GM23338 (cell line): Measurements from ENCODE around the gene STXBP5. TPM values are rescaled to one million over a fixed set of nuclear protein-coding genes. Genes with fewer than 3 reads are reported as not detected.

Source experiments
- ATAC-seq: fragments of 200-7000 bp; cut with Tn5 transposase; 3 replicates; pipeline ENCODE4 v1.9.1; 2020
- DNase-seq: peaks from one replicate; pipeline ENCODE4 v3.0.0-alpha.2; 2015; ENCODE audit warnings: low spot score
- H2AFZ ChIP-seq: fragments of 200-600 bp; sonication (generic); 2 replicates; pipeline ENCODE4 v1.8.0; 2016; ENCODE audit warnings: antibody characterized with exemption, mild to moderate bottlenecking, moderate library complexity
- H3F3A ChIP-seq: fragments of 200-600 bp; sonication (generic); replicated peaks from 2 replicates; pipeline ENCODE4 v1.8.0; 2017; ENCODE audit warnings: antibody characterized with exemption, mixed run types, low read depth
- H3K27ac ChIP-seq: fragments of 200-600 bp; sonication (generic); 2 replicates; pipeline ENCODE4 v1.6.1; 2016; ENCODE audit warnings: low read depth
- H3K27me3 ChIP-seq: fragments of 200-600 bp; sonication (generic); 2 replicates; pipeline ENCODE4 v1.8.0; 2016; ENCODE audit warnings: mild to moderate bottlenecking, mixed run types, moderate library complexity; ENCODE audit not compliant: insufficient read depth
- H3K36me3 ChIP-seq: fragments of 200-600 bp; sonication (generic); 2 replicates; pipeline ENCODE4 v1.8.0; 2016; ENCODE audit warnings: mild to moderate bottlenecking; ENCODE audit not compliant: insufficient read depth
- H3K4me1 ChIP-seq: fragments of 200-600 bp; sonication (generic); 2 replicates; pipeline ENCODE4 v1.8.0; 2016; ENCODE audit warnings: mild to moderate bottlenecking, moderate library complexity; ENCODE audit not compliant: insufficient read depth
- H3K4me2 ChIP-seq: fragments of 200-600 bp; sonication (generic); 2 replicates; pipeline ENCODE4 v1.7.1; 2017; ENCODE audit warnings: mixed run types
- H3K4me3 ChIP-seq: fragments of 200-600 bp; sonication (generic); 2 replicates; pipeline ENCODE4 v1.6.1; 2016; ENCODE audit warnings: mixed run types
- H3K79me2 ChIP-seq: fragments of 200-600 bp; sonication (generic); replicated peaks from 2 replicates; pipeline ENCODE4 v1.8.0; 2017; ENCODE audit warnings: mild to moderate bottlenecking; ENCODE audit not compliant: insufficient read depth
- H3K9me2 ChIP-seq: fragments of 200-600 bp; sonication (generic); 2 replicates; pipeline ENCODE4 v1.8.0; 2017; ENCODE audit not compliant: insufficient read depth
- H4K20me1 ChIP-seq: fragments of 200-600 bp; sonication (generic); replicated peaks from 2 replicates; pipeline ENCODE4 v1.8.0; 2017; ENCODE audit warnings: mild to moderate bottlenecking; ENCODE audit not compliant: insufficient read depth
- H3K27ac Mint-ChIP-seq: 2 replicates; pipeline ENCODE4 v1.8.0; 2020; ENCODE audit warnings: inconsistent platforms, mild to moderate bottlenecking, moderate library complexity, mixed read lengths
- H3K27me3 Mint-ChIP-seq: 3 replicates; pipeline ENCODE4 v1.8.0; 2022; ENCODE audit warnings: low read depth, mild to moderate bottlenecking, moderate library complexity, mixed read lengths, inconsistent platforms; ENCODE audit not compliant: insufficient read depth, poor library complexity
- H3K36me3 Mint-ChIP-seq: 3 replicates; pipeline ENCODE4 v1.8.0; 2021; ENCODE audit warnings: low read depth, mild to moderate bottlenecking, inconsistent platforms, moderate library complexity, mixed read lengths
- H3K4me1 Mint-ChIP-seq: 3 replicates; pipeline ENCODE4 v1.8.0; 2020; ENCODE audit warnings: mild to moderate bottlenecking, inconsistent platforms, mixed read lengths
- H3K4me3 Mint-ChIP-seq: 3 replicates; pipeline ENCODE4 v1.8.0; 2021; ENCODE audit warnings: moderate library complexity, mild to moderate bottlenecking, inconsistent platforms, mixed read lengths
- H3K9me3 Mint-ChIP-seq: 3 replicates; pipeline ENCODE4 v1.8.0; 2020; ENCODE audit warnings: moderate library complexity, mild to moderate bottlenecking, inconsistent platforms, mixed read lengths
- CREB1 ChIP-seq: fragments of 250-450 bp; sonication (Bioruptor Pico); IDR thresholded peaks from 2 replicates; pipeline ENCODE4 v1.5.0; 2020; ENCODE audit warnings: low read depth, mild to moderate bottlenecking, moderate library complexity
- CTCF ChIP-seq, 2 experiments: fragments of 200-600 bp in 1 of 2; sonication (generic) in 1 of 2; conservative IDR thresholded peaks; 2 replicates each; pipeline versions ENCODE4 v1.5.1 to v1.6.1; 2016 to 2017; ENCODE audit warnings: antibody characterized with exemption in 2 of 2, low read depth in 2 of 2, mild to moderate bottlenecking in 2 of 2, moderate library complexity in 1 of 2
- NANOG ChIP-seq: IDR thresholded peaks from 2 replicates; pipeline ENCODE4 v1.6.1; 2016; ENCODE audit warnings: antibody characterized with exemption, borderline replicate concordance
- REST ChIP-seq: IDR thresholded peaks from one replicate; pipeline ENCODE4 v1.6.1; 2018; ENCODE audit warnings: antibody characterized with exemption; ENCODE audit not compliant: unreplicated experiment
- STAT1 ChIP-seq: IDR thresholded peaks from one replicate; pipeline ENCODE4 v1.6.1; 2016; ENCODE audit warnings: antibody characterized with exemption; ENCODE audit not compliant: unreplicated experiment
- ZNF331 ChIP-seq: fragments of 250-450 bp; sonication (Bioruptor Pico); IDR thresholded peaks from 2 replicates; pipeline ENCODE4 v1.5.0; 2020; ENCODE audit warnings: low read depth, mild to moderate bottlenecking, moderate library complexity
- ZNF462 ChIP-seq: fragments of 250-450 bp; sonication (Bioruptor Pico); IDR thresholded peaks from 2 replicates; pipeline ENCODE4 v1.5.0; 2020; ENCODE audit warnings: mild to moderate bottlenecking, moderate library complexity
- polyA plus RNA-seq: library from polyadenylated mRNA; unstranded; fragments of >200 nt; fragmentation: Nextera tagmentation; extraction: Ambion mirVana; gene quantifications from 2 replicates; pipeline ENCODE4 v1.2.1, GENCODE V29; 2016
- total RNA-seq: library from RNA; depleted of rRNA; stranded (reverse); fragments of >200 nt; shearing (Covaris generic); gene quantifications from 2 replicates; pipeline ENCODE4 v1.2.3, GENCODE V29; 2014

The STXBP5 gene
- total and polyA plus RNA-seq, 2 experiments from 2014 or later, result 3.9 to 17.8 TPM

GRCh38 chr6:147207351-147207750, 3.1 kb downstream of the STXBP5 start:
- Histone ChIP-seq H3K27ac (no peak overlapping the region), H3K9me2 (no peaks in the 10 kb centered on the region), H3K79me2 (peaks cover 58% of the 10 kb centered on the region), H3K27me3 (0 out of 2 replicates have a peak, but pooled peaks cover 6% of the 10 kb centered on the region), H3K4me1 (peaks cover 10% of the 10 kb centered on the region), H4K20me1 (peaks cover 13% of the 10 kb centered on the region), H2AFZ (no peak overlapping the region), H3F3A (no peaks in the 10 kb centered on the region), H3K4me3 (no peak overlapping the region), H3K36me3 (no peaks in the 10 kb centered on the region), H3K4me2 (no peak overlapping the region)
- H3K27ac Mint-ChIP-seq, result no peak overlapping the region
- TF ChIP-seq CREB1 (CRISPR knock-in tag), result no peak
- TF ChIP-seq STAT1, result no peak
- no peaks in the 10 kb centered on the region for H3K9me3 Mint-ChIP-seq
- no peaks in the 10 kb centered on the region for H3K36me3 Mint-ChIP-seq
- DNase-seq (no peak), ATAC-seq (no peak)
- H3K4me1 Mint-ChIP-seq, result peaks cover 5% of the 10 kb centered on the region; the same call in 2 of the 3 replicates
- peaks cover 3% of the 10 kb centered on the region for H3K27me3 Mint-ChIP-seq
- H3K4me3 Mint-ChIP-seq, result no peak overlapping the region

GRCh38 chr6:147207837-147208754, 3.9 kb downstream of the STXBP5 start:
- H3K9me2 ChIP-seq, result no peaks in the 10 kb centered on the region
- no peak overlapping the region for H3K4me2 ChIP-seq
- no peak for ATAC-seq
- H3K4me1 ChIP-seq, result peaks cover 10% of the 10 kb centered on the region
- Mint-ChIP-seq H3K27ac (no peak overlapping the region), H3K36me3 (no peaks in the 10 kb centered on the region), H3K27me3 (peaks cover 3% of the 10 kb centered on the region), H3K4me3 (no peak overlapping the region), H3K4me1 (peaks cover 5% of the 10 kb centered on the region; the same call in 2 of the 3 replicates), H3K9me3 (no peaks in the 10 kb centered on the region)
- H3K36me3 ChIP-seq, result no peaks in the 10 kb centered on the region
- H3K79me2 ChIP-seq, result peaks cover 58% of the 10 kb centered on the region
- 0 out of 2 replicates have a peak, but pooled peaks cover 6% of the 10 kb centered on the region for H3K27me3 ChIP-seq
- no peak for DNase-seq
- no peaks in the 10 kb centered on the region for H3F3A ChIP-seq
- no peak overlapping the region for H3K4me3 ChIP-seq
- H4K20me1 ChIP-seq, result peaks cover 13% of the 10 kb centered on the region
- H2AFZ ChIP-seq, result no peak overlapping the region
- no peak overlapping the region for H3K27ac ChIP-seq
- TF ChIP-seq ZNF331 (CRISPR knock-in tag), result no peak
- no peak for TF ChIP-seq REST
- TF ChIP-seq ZNF462 (CRISPR knock-in tag), result no peak
- TF ChIP-seq STAT1, result no peak
- no peak for TF ChIP-seq CTCF (conservative IDR thresholded peaks at IDR 0.05; ENCODE audit: low read depth in 2 of 2)
- no peak for TF ChIP-seq NANOG
